Mesendoderm (in vitro differentiated cells): ENCODE results near the gene MLC1.

Source experiments
- DNase-seq: peaks from one replicate; pipeline ENCODE4 v3.0.0; 2013
- H2AK5ac ChIP-seq: 2 replicates; pipeline ENCODE4 v1.6.1; 2013; ENCODE audit warnings: low read length, inconsistent platforms
- H2BK120ac ChIP-seq: 2 replicates; pipeline ENCODE4 v1.6.1; 2013; ENCODE audit warnings: low read depth, mild to moderate bottlenecking, low read length, moderate library complexity, mixed read lengths
- H2BK15ac ChIP-seq: replicated peaks from 2 replicates; pipeline ENCODE4 v1.6.1; 2013; ENCODE audit warnings: low read depth, mild to moderate bottlenecking, moderate library complexity
- H2BK5ac ChIP-seq: 2 replicates; pipeline ENCODE4 v1.6.1; 2013; ENCODE audit warnings: low read length, inconsistent platforms
- H3K18ac ChIP-seq: 2 replicates; pipeline ENCODE4 v1.6.1; 2013; ENCODE audit warnings: mild to moderate bottlenecking, low read length, mixed read lengths
- H3K23ac ChIP-seq: one replicate; pipeline ENCODE4 v1.6.1; 2013; ENCODE audit warnings: low read length
- H3K27ac ChIP-seq: 2 replicates; pipeline ENCODE4 v1.5.1; 2013; ENCODE audit warnings: low read depth, mild to moderate bottlenecking, inconsistent platforms, low read length, moderate library complexity
- H3K27me3 ChIP-seq: 2 replicates; pipeline ENCODE4 v1.6.1; 2013; ENCODE audit warnings: low read length, control low read depth, mild to moderate bottlenecking, inconsistent platforms; ENCODE audit not compliant: insufficient read depth, poor library complexity
- H3K36me3 ChIP-seq: 2 replicates; pipeline ENCODE4 v1.6.1; 2013; ENCODE audit warnings: low read length, inconsistent platforms; ENCODE audit not compliant: control insufficient read depth, insufficient read depth
- H3K4ac ChIP-seq: one replicate; pipeline ENCODE4 v1.6.1; 2013; ENCODE audit warnings: low read depth, mild to moderate bottlenecking, low read length, moderate library complexity
- H3K4me1 ChIP-seq: 2 replicates; pipeline ENCODE4 v1.6.1; 2013; ENCODE audit warnings: low read depth, low read length, inconsistent platforms; ENCODE audit not compliant: control insufficient read depth
- H3K4me2 ChIP-seq: 2 replicates; pipeline ENCODE4 v1.6.1; 2013; ENCODE audit warnings: low read length
- H3K4me3 ChIP-seq: 2 replicates; pipeline ENCODE4 v1.5.1; 2013; ENCODE audit warnings: mild to moderate bottlenecking, low read length
- H3K56ac ChIP-seq: one replicate; pipeline ENCODE4 v1.6.1; 2013; ENCODE audit warnings: low read length
- H3K79me1 ChIP-seq: 2 replicates; pipeline ENCODE4 v1.6.1; 2013; ENCODE audit warnings: low read length, inconsistent platforms
- H3K79me2 ChIP-seq: 2 replicates; pipeline ENCODE4 v1.6.1; 2013; ENCODE audit warnings: mild to moderate bottlenecking, low read length; ENCODE audit not compliant: control insufficient read depth, insufficient read depth
- H3K9ac ChIP-seq: 2 replicates; pipeline ENCODE4 v1.6.1; 2013; ENCODE audit warnings: low read length, inconsistent platforms
- H4K5ac ChIP-seq: one replicate; pipeline ENCODE4 v1.6.1; 2013; ENCODE audit warnings: low read length
- H4K8ac ChIP-seq: one replicate; pipeline ENCODE4 v1.6.1; 2013; ENCODE audit warnings: low read depth, mild to moderate bottlenecking, control low read depth, low read length, moderate library complexity
- WGBS: extraction: QIAGEN DNeasy Blood & Tissue Kit; methylation state at CpG from one replicate; pipeline ENCODE4 v1.1.7; 2013; ENCODE audit warnings: low lambda C conversion rate, missing lambda C conversion rate; ENCODE audit not compliant: insufficient coverage; ENCODE audit errors: extremely low coverage; 5-methylcytosine and 5-hydroxymethylcytosine counted together

Gene MLC1

GRCh38 chr22:50018608-50019285 lies 66.5 kb downstream of the MLC1 start:
- Histone ChIP-seq H3K4me1 (no peaks in the 10 kb centered on the region), H3K4ac (no peak overlapping the region), H2AK5ac (no peak overlapping the region), H3K79me2 (no peaks in the 10 kb centered on the region), H4K5ac (no peak overlapping the region), H3K79me1 (no peaks in the 10 kb centered on the region), H3K18ac (no peak overlapping the region), H4K8ac (no peak overlapping the region), H3K56ac (no peak overlapping the region), H3K9ac (no peak overlapping the region), H2BK120ac (no peak overlapping the region), H3K4me2 (no peak overlapping the region), H2BK5ac (no peak overlapping the region), H3K27me3 (peaks cover 11% of the 10 kb centered on the region), H3K23ac (no peak overlapping the region), H2BK15ac (no peak overlapping the region), H3K27ac (no peak overlapping the region), H3K4me3 (no peak overlapping the region), H3K36me3 (no peaks in the 10 kb centered on the region)
- DNase-seq = no peak
- no CpG with 5 or more reads among the region's 11 CpGs for WGBS

DNA sequence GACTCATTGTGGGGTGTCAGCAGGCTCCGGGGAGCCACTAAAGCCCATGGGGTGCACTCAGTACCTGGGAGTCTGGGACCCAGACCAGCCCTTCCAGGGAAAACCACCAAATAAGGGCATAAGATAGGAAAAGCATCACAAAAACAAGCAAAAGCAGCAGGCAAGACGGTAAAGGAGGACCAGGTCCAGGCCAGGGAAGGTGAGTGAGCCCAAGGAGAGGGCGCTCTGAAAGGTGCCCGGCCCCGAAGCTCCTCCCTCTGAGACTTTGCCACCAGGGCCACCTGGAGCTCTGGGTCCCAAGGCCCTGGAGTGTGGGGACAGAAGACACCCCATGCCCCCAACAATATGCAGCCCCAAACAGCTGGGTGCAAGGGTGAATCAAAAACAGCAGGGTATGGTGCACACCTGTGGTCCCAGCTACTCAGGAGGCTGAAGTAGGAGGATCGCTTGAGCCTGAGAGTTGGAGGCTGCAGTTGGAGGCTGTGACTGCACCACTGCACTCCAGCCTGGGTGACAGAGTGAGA lies 67.5 kb downstream of the MLC1 start:
- H4K8ac ChIP-seq = no peak overlapping the region
- no peak overlapping the region for H3K27ac ChIP-seq
- no peak overlapping the region for H3K4me2 ChIP-seq
- no CpG with 5 or more reads among the region's 6 CpGs for WGBS
- no peak overlapping the region for H3K56ac ChIP-seq
- no peaks in the 10 kb centered on the region for H3K79me2 ChIP-seq
- no peak overlapping the region for H3K4ac ChIP-seq
- H3K4me1 ChIP-seq = no peaks in the 10 kb centered on the region
- no peak overlapping the region for H3K23ac ChIP-seq
- H3K18ac ChIP-seq = no peak overlapping the region
- H3K27me3 ChIP-seq = peaks cover 11% of the 10 kb centered on the region
- H2BK15ac ChIP-seq = no peak overlapping the region
- DNase-seq = no peak
- no peak overlapping the region for H4K5ac ChIP-seq
- no peak overlapping the region for H2AK5ac ChIP-seq
- H3K79me1 ChIP-seq = no peaks in the 10 kb centered on the region
- no peaks in the 10 kb centered on the region for H3K36me3 ChIP-seq
- H3K4me3 ChIP-seq = no peak overlapping the region
- no peak overlapping the region for H2BK120ac ChIP-seq
- no peak overlapping the region for H3K9ac ChIP-seq
- H2BK5ac ChIP-seq = no peak overlapping the region

DNA sequence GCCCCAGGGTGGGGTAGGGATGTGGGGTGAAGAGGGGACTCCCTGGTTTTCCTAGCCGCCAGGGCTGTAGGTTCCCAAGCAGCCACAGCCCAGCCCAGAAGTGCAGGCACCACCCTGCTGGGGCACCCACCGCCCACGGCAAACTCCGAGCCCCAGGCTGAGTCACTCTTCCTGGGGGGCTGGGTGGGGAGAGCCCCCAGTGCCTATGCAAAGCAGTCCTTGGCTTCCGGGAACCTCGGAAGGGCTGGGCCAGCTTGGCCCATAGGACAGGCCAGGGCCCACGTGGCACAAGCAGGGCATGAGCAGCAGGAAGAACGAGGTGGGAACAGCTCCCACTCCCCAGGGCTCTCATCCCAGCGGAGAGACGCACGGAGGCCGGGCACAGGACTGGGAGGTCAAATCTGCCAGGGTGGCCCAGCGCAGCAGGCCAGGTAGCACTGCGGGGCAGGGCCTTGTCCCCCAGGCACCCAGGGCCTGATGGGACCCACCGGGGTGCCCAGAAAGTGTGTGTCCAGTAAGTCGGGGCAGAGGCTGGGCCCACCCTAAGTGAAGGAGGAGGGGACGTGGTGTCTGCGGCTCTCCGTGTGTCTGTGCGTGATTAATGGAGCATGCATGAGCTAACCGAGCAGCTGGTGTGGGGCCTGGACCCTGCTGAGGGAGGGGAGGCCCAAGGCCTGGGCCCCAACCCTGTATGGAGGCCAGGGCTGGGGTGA lies 68.1 kb downstream of the MLC1 start:
- no peak for DNase-seq
- H3K18ac ChIP-seq = no peak overlapping the region
- no peak overlapping the region for H3K4me2 ChIP-seq
- H4K5ac ChIP-seq = no peak overlapping the region
- no CpG with 5 or more reads among the region's 21 CpGs for WGBS
- no peak overlapping the region for H3K27ac ChIP-seq
- H3K9ac ChIP-seq = no peak overlapping the region
- H3K79me2 ChIP-seq = no peaks in the 10 kb centered on the region
- no peak overlapping the region for H2BK15ac ChIP-seq
- no peak overlapping the region for H3K4ac ChIP-seq
- H2BK5ac ChIP-seq = no peak overlapping the region
- H3K27me3 ChIP-seq = peaks cover 11% of the 10 kb centered on the region
- no peaks in the 10 kb centered on the region for H3K36me3 ChIP-seq
- H4K8ac ChIP-seq = no peak overlapping the region
- H3K4me3 ChIP-seq = no peak overlapping the region
- no peaks in the 10 kb centered on the region for H3K4me1 ChIP-seq
- no peak overlapping the region for H2BK120ac ChIP-seq
- H3K23ac ChIP-seq = no peak overlapping the region
- H3K56ac ChIP-seq = no peak overlapping the region
- H2AK5ac ChIP-seq = no peak overlapping the region
- H3K79me1 ChIP-seq = no peaks in the 10 kb centered on the region

GRCh38 chr22:50016308-50016987 lies 68.8 kb downstream of the MLC1 start:
- Histone ChIP-seq H3K27ac (no peak overlapping the region), H3K4me3 (no peak overlapping the region), H3K4ac (no peak overlapping the region), H2AK5ac (no peak overlapping the region), H3K79me2 (no peaks in the 10 kb centered on the region), H3K36me3 (no peaks in the 10 kb centered on the region), H3K4me1 (no peaks in the 10 kb centered on the region), H3K18ac (no peak overlapping the region), H2BK120ac (no peak overlapping the region), H3K27me3 (peaks cover 11% of the 10 kb centered on the region), H4K5ac (no peak overlapping the region), H3K4me2 (no peak overlapping the region), H2BK5ac (no peak overlapping the region), H2BK15ac (no peak overlapping the region), H3K9ac (no peak overlapping the region), H3K79me1 (no peaks in the 10 kb centered on the region), H4K8ac (no peak overlapping the region), H3K56ac (no peak overlapping the region), H3K23ac (no peak overlapping the region)
- no CpG with 5 or more reads among the region's 20 CpGs for WGBS
- DNase-seq = no peak

- Histone ChIP-seq H3K27ac (no peak overlapping the region), H3K9ac (no peak overlapping the region), H3K4ac (no peak overlapping the region), H4K5ac (no peak overlapping the region), H3K23ac (no peak overlapping the region), H3K4me3 (no peak overlapping the region), H2BK120ac (no peak overlapping the region), H3K56ac (no peak overlapping the region), H2BK5ac (no peak overlapping the region), H2BK15ac (no peak overlapping the region), H3K79me2 (no peaks in the 10 kb centered on the region), H3K79me1 (no peaks in the 10 kb centered on the region), H3K4me2 (no peak overlapping the region), H2AK5ac (no peak overlapping the region), H4K8ac (no peak overlapping the region), H3K36me3 (no peaks in the 10 kb centered on the region), H3K4me1 (no peaks in the 10 kb centered on the region), H3K27me3 (peaks cover 11% of the 10 kb centered on the region), H3K18ac (no peak overlapping the region)
- DNase-seq = no peak
- WGBS = no CpG with 5 or more reads among the region's 30 CpGs
Observed at GRCh38 chr22:50015451-50016307, 69.5 kb downstream of the MLC1 start.
